ENCODE data around the gene DNAH11. TPM values are rescaled to one million over a fixed set of nuclear protein-coding genes. Genes with fewer than 3 reads are reported as not detected.

The DNAH11 gene
- total RNA-seq, 4 donors from 2014 or later: 0.35 to 19.0 (median 3.2) TPM

GRCh38 chr7:21916629-21917028 is 373.8 kb downstream of the DNAH11 start:
- TF ChIP-seq CTCF (IDR thresholded peaks at IDR 0.05) (no peak), POLR2A (IDR thresholded peaks at IDR 0.05) (no peak)
- no peaks in the 10 kb centered on the region for H3K27me3 ChIP-seq
- no peaks in the 10 kb centered on the region for H3K4me1 ChIP-seq
- no peaks in the 10 kb centered on the region for H3K9me3 ChIP-seq
- H3K36me3 ChIP-seq: no peaks in the 10 kb centered on the region
- H3K27ac ChIP-seq: no peak overlapping the region
- H3K4me3 ChIP-seq: no peak overlapping the region
- no peak for DNase-seq

- Histone ChIP-seq H3K4me1 (no peaks in the 10 kb centered on the region), H3K36me3 (no peaks in the 10 kb centered on the region), H3K27ac (no peak overlapping the region), H3K9me3 (no peaks in the 10 kb centered on the region), H3K27me3 (no peaks in the 10 kb centered on the region), H3K4me3 (no peak overlapping the region)
- TF ChIP-seq CTCF (IDR thresholded peaks at IDR 0.05): no peak
- no peak for TF ChIP-seq POLR2A (IDR thresholded peaks at IDR 0.05)
- DNase-seq: no peak
Observed at GRCh38 chr7:21918216-21918615, 375.4 kb downstream of the DNAH11 start.

GRCh38 chr7:21920936-21921335 is 378.1 kb downstream of the DNAH11 start:
- no peak overlapping the region for H3K4me3 ChIP-seq
- H3K9me3 ChIP-seq: no peaks in the 10 kb centered on the region
- H3K4me1 ChIP-seq: no peaks in the 10 kb centered on the region
- H3K27ac ChIP-seq: no peak overlapping the region
- H3K36me3 ChIP-seq: no peaks in the 10 kb centered on the region
- no peak for TF ChIP-seq POLR2A (IDR thresholded peaks at IDR 0.05)
- no peak for TF ChIP-seq CTCF (IDR thresholded peaks at IDR 0.05)
- no peak for DNase-seq
- no peaks in the 10 kb centered on the region for H3K27me3 ChIP-seq

- H3K27me3 ChIP-seq: no peaks in the 10 kb centered on the region
- H3K36me3 ChIP-seq: no peaks in the 10 kb centered on the region
- TF ChIP-seq CTCF (IDR thresholded peaks at IDR 0.05): no peak
- TF ChIP-seq POLR2A (IDR thresholded peaks at IDR 0.05): no peak
- H3K9me3 ChIP-seq: no peaks in the 10 kb centered on the region
- no peak for DNase-seq
- H3K4me3 ChIP-seq: no peak overlapping the region
- H3K27ac ChIP-seq: no peak overlapping the region
- H3K4me1 ChIP-seq: no peaks in the 10 kb centered on the region
Observed at GRCh38 chr7:21922605-21923004, 379.8 kb downstream of the DNAH11 start.

- no peaks in the 10 kb centered on the region for H3K27me3 ChIP-seq
- DNase-seq: no peak
- H3K27ac ChIP-seq: no peak overlapping the region
- no peaks in the 10 kb centered on the region for H3K9me3 ChIP-seq
- TF ChIP-seq CTCF (IDR thresholded peaks at IDR 0.05): no peak
- TF ChIP-seq POLR2A (IDR thresholded peaks at IDR 0.05): no peak
- H3K4me3 ChIP-seq: no peak overlapping the region
- H3K4me1 ChIP-seq: no peaks in the 10 kb centered on the region
- no peaks in the 10 kb centered on the region for H3K36me3 ChIP-seq
Observed at GRCh38 chr7:21923658-21924057, 380.8 kb downstream of the DNAH11 start.

GRCh38 chr7:21926448-21926847 is 383.6 kb downstream of the DNAH11 start:
- no peak overlapping the region for H3K27ac ChIP-seq
- H3K36me3 ChIP-seq: no peaks in the 10 kb centered on the region
- H3K9me3 ChIP-seq: no peaks in the 10 kb centered on the region
- no peaks in the 10 kb centered on the region for H3K27me3 ChIP-seq
- H3K4me1 ChIP-seq: no peaks in the 10 kb centered on the region
- DNase-seq: no peak
- no peak for TF ChIP-seq POLR2A (IDR thresholded peaks at IDR 0.05)
- TF ChIP-seq CTCF (IDR thresholded peaks at IDR 0.05): no peak
- no peak overlapping the region for H3K4me3 ChIP-seq
